Glutamatergic neuron (in vitro differentiated cells): ENCODE results near the gene CDS2. TPM values are rescaled to one million over a fixed set of nuclear protein-coding genes. Genes with fewer than 3 reads are reported as not detected.

Experiments used
- DNase-seq: peaks from one replicate; pipeline ENCODE4 v3.0.0; 2022
- H3K27ac Mint-ChIP-seq: one replicate; pipeline ENCODE4 v1.8.0; 2020; ENCODE audit warnings: mild to moderate bottlenecking, mixed read lengths, inconsistent platforms; ENCODE audit not compliant: unreplicated experiment
- H3K27me3 Mint-ChIP-seq: one replicate; pipeline ENCODE4 v1.8.0; 2020; ENCODE audit warnings: mild to moderate bottlenecking, moderate library complexity, mixed read lengths, inconsistent platforms; ENCODE audit not compliant: unreplicated experiment
- H3K36me3 Mint-ChIP-seq: one replicate; pipeline ENCODE4 v1.8.0; 2020; ENCODE audit warnings: mild to moderate bottlenecking, mixed read lengths, inconsistent platforms; ENCODE audit not compliant: unreplicated experiment
- H3K4me1 Mint-ChIP-seq: one replicate; pipeline ENCODE4 v1.8.0; 2020; ENCODE audit warnings: mild to moderate bottlenecking, low read depth, mixed read lengths, inconsistent platforms; ENCODE audit not compliant: unreplicated experiment
- H3K4me3 Mint-ChIP-seq: one replicate; pipeline ENCODE4 v1.8.0; 2020; ENCODE audit warnings: mild to moderate bottlenecking, mixed read lengths, inconsistent platforms; ENCODE audit not compliant: unreplicated experiment
- H3K9me3 Mint-ChIP-seq: one replicate; pipeline ENCODE4 v1.8.0; 2020; ENCODE audit warnings: mild to moderate bottlenecking, moderate library complexity, mixed read lengths, inconsistent platforms; ENCODE audit not compliant: unreplicated experiment
- total RNA-seq: library from RNA; stranded (reverse); fragmentation: NEBNext Ultra II Directional; extraction: Animal tissue kit (Norgen Biotek cat#: 25700); gene quantifications from one replicate; pipeline ENCODE4 v1.2.1, GENCODE V29; 2021; ENCODE audit not compliant: unreplicated experiment
- TF ChIP-seq, protein P1 (sequence below): fragments of 200-600 bp; sonication (generic); IDR thresholded peaks from one replicate; pipeline ENCODE4 v1.5.0; 2021; ENCODE audit not compliant: partially characterized antibody, unreplicated experiment

CDS2 gene
- total RNA-seq, 1 donor from 2014 or later, result 153 TPM

DNA sequence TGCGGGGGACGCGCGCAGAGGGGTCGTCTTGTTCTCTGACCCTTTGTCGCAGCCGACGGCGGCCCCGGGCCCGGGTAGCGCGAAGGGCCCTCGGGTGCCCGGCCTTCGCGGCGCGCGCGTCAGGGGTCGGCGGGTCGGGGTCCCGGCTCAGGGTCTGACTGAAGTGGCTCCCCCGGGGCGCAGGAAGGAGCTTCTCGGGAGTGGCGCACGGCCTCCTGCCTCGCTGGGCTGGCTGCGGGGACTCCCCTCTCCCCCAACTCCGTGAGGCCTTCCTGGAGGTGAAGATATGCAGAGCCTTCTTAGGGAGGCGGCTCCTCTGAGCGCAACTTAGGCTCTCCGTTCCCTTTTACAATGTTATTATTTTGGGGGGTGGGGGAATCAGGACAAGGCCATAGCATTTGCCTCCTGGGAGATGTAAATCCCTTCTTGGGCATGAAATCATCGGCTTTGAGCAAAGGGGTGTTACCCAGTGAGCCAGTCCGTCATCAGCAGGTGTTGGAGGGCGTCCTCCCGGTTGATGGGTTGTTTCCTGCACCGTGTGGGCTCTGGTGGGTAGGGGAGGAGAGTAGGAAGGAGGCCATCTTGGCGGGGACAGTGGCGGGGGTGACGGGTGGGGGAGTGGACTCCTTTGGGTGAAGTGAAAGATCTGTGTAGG, 523 bp downstream of the CDS2 start:
- Mint-ChIP-seq H3K36me3 (no peaks in the 10 kb centered on the region), H3K4me1 (peaks cover 11% of the 10 kb centered on the region), H3K4me3 (peak overlapping the region; percentile 99), H3K27ac (peak overlapping the region; percentile 98), H3K9me3 (peaks cover 11% of the 10 kb centered on the region), H3K27me3 (peaks cover 5% of the 10 kb centered on the region)
- peak; percentile 65 for DNase-seq
- TF ChIP-seq, protein P1, sequence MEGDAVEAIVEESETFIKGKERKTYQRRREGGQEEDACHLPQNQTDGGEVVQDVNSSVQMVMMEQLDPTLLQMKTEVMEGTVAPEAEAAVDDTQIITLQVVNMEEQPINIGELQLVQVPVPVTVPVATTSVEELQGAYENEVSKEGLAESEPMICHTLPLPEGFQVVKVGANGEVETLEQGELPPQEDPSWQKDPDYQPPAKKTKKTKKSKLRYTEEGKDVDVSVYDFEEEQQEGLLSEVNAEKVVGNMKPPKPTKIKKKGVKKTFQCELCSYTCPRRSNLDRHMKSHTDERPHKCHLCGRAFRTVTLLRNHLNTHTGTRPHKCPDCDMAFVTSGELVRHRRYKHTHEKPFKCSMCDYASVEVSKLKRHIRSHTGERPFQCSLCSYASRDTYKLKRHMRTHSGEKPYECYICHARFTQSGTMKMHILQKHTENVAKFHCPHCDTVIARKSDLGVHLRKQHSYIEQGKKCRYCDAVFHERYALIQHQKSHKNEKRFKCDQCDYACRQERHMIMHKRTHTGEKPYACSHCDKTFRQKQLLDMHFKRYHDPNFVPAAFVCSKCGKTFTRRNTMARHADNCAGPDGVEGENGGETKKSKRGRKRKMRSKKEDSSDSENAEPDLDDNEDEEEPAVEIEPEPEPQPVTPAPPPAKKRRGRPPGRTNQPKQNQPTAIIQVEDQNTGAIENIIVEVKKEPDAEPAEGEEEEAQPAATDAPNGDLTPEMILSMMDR, result no peak

DNA sequence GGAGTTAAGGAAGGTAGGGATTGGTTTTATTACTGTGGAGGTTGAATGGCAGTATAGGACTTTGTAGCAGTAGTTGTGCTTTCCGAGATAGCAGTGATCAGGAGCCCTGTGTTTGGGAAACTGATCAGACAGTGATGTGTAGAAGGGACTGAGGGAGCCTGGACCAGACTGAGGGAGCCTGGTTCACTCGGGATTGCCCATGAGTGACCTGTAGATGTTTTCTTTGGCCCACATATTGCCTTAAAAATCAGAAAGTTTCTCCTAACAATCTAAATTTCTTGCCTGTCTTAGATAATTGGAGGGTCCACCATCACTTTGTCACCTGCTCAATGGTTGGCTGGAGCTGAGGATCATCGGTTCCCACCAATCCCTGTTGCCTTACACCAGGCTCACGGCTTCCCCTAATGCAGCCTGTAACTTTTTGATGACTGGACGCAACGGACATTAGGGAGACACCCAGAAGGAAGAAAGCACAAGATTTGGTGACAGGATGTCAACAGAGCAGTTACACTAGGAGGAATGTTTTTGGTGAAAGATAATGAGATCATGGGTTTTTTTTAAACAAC, 1.1 kb downstream of the CDS2 start:
- Mint-ChIP-seq H3K9me3 (peaks cover 11% of the 10 kb centered on the region), H3K27ac (peak overlapping the region; percentile 98), H3K4me3 (peak overlapping the region; percentile 99), H3K27me3 (peaks cover 5% of the 10 kb centered on the region), H3K4me1 (peaks cover 11% of the 10 kb centered on the region), H3K36me3 (no peaks in the 10 kb centered on the region)
- TF ChIP-seq, protein P1, result no peak
- no peak for DNase-seq

DNA sequence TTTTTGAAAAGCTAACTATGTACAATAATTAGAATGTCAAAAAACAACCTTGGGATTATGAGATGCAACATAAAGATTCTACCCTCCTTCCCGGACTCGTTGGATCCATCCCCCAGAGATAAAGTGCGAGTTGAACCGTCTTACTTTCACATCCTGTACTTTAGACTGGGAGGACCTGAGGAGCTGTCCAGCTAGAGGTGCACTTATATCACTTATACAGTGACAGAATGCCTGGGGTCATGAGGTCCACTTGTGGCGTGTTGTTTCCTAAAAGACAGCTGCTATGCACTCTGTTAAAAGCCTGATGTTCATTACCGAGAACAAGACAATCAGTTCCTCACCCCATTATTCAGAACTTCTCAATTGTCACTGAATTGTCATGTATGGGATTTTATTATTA, 2.1 kb downstream of the CDS2 start:
- peaks cover 11% of the 10 kb centered on the region for H3K9me3 Mint-ChIP-seq
- peak overlapping the region; percentile 99 for H3K4me3 Mint-ChIP-seq
- H3K36me3 Mint-ChIP-seq, result no peaks in the 10 kb centered on the region
- no peak for DNase-seq
- peaks cover 11% of the 10 kb centered on the region for H3K4me1 Mint-ChIP-seq
- peaks cover 5% of the 10 kb centered on the region for H3K27me3 Mint-ChIP-seq
- TF ChIP-seq, protein P1, result no peak
- H3K27ac Mint-ChIP-seq, result peak overlapping the region; percentile 41

DNA sequence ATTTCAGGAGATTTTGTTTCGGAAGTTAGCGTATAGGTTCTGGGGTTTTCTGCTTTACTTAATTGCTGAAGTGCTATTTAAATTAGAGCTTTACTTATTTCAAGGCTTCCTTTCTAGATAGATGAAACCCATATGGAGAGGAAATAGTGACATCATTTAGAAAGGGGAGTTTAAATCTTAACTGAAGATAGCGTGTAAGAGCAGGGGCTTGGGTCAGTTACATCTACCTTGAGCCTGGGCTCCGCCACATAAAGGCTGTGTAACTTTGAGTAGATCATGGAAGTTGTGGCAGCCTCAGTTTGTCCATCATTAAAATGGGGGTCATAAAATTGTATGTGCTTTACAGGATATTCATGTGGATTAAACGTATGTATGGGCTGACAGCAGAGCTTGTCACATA, 4.7 kb downstream of the CDS2 start:
- TF ChIP-seq, protein P1, result no peak
- H3K27ac Mint-ChIP-seq, result no peak overlapping the region
- no peak overlapping the region for H3K4me3 Mint-ChIP-seq
- no peak for DNase-seq
- H3K27me3 Mint-ChIP-seq, result peaks cover 5% of the 10 kb centered on the region
- peaks cover 7% of the 10 kb centered on the region for H3K9me3 Mint-ChIP-seq
- peaks cover 20% of the 10 kb centered on the region for H3K4me1 Mint-ChIP-seq
- no peaks in the 10 kb centered on the region for H3K36me3 Mint-ChIP-seq

DNA sequence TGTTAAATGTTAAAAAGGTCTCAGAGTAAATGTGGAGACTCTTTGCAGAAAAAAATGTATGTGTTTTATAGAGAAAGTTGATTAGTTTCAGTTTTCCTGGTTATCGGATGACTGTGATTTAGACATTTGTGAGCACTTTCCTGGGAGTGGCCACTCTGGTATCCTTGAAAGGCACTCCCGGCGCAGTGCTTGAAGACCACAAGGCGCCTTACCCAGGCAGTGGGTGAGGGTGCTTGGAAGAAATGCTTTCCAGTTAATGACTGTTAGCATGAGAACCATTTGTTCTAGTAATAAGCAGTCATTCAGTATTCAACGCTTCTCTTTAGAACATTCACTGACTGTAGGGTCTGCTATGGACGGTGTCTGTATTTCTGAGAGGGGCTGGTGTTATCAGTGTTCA, 7.2 kb downstream of the CDS2 start:
- no peaks in the 10 kb centered on the region for H3K36me3 Mint-ChIP-seq
- H3K4me3 Mint-ChIP-seq, result no peak overlapping the region
- TF ChIP-seq, protein P1, result no peak
- H3K9me3 Mint-ChIP-seq, result peaks cover 1% of the 10 kb centered on the region
- DNase-seq, result no peak
- peaks cover 2% of the 10 kb centered on the region for H3K27me3 Mint-ChIP-seq
- H3K4me1 Mint-ChIP-seq, result peaks cover 13% of the 10 kb centered on the region
- H3K27ac Mint-ChIP-seq, result no peak overlapping the region
